ENCODE data around the gene TEX2. TPM values are rescaled to one million over a fixed set of nuclear protein-coding genes. Genes with fewer than 3 reads are reported as not detected.
"Not testable (repeated sequence)": the region's sequence is repeated elsewhere in the genome, so short reads cannot be mapped to it uniquely, and the experiment has no call there.

Gene TEX2
- total and polyA plus RNA-seq, 2 donors (not counting 3 experiments of a cell fraction or from before 2014, with no cell fraction given) = 13.3 to 25.8 TPM

GRCh38 chr17:64185557-64185956 lies 77.5 kb downstream of the TEX2 start:
- DNase-seq (ENCODE audit: low read depth, low spot score); H3K4me2 ChIP-seq (ENCODE audit: insufficient read depth, low read length); POLR2A ChIA-PET; H3K9me1 ChIP-seq (replicated peaks; ENCODE audit: control insufficient read depth, extremely low read depth, insufficient read depth, low read length); H3K36me3 ChIP-seq (ENCODE audit: control insufficient read depth in 2 of 2, extremely low read depth in 1 of 2, insufficient read depth in 2 of 2, low read length in 2 of 2); intact Hi-C loops (cut with micrococcal nuclease); H4K20me1 ChIP-seq (replicated peaks; ENCODE audit: control insufficient read depth, extremely low read depth, insufficient read depth, low read length); CTCF ChIA-PET; H3K9ac ChIP-seq (replicated peaks; ENCODE audit: extremely low read depth, insufficient read depth, low read length); BruUV-seq (replicated peaks); H3K79me2 ChIP-seq (ENCODE audit: control insufficient read depth, insufficient read depth, low read length); FAIRE-seq; H3K27me3 ChIP-seq (ENCODE audit: control insufficient read depth in 2 of 2, insufficient read depth in 2 of 2, low read length in 2 of 2); H3K4me3 ChIP-seq (replicated peaks in 1 of 3; ENCODE audit: insufficient read depth in 1 of 3, low read depth in 1 of 3, low read length in 3 of 3); H3K27ac ChIP-seq (ENCODE audit: insufficient read depth, low read depth, low read length); dilution Hi-C loops (cut with MboI; ENCODE audit: extremely low pct_ligation_motif_present, low sequenced_read_pairs); H3K9me3 ChIP-seq (replicated peaks; ENCODE audit: control insufficient read depth, insufficient read depth, low read length); H2AFZ ChIP-seq (ENCODE audit: low read depth, low read length); H3K4me1 ChIP-seq (ENCODE audit: control insufficient read depth, extremely low read depth, insufficient read depth, low read length): not testable (repeated sequence)

DNA sequence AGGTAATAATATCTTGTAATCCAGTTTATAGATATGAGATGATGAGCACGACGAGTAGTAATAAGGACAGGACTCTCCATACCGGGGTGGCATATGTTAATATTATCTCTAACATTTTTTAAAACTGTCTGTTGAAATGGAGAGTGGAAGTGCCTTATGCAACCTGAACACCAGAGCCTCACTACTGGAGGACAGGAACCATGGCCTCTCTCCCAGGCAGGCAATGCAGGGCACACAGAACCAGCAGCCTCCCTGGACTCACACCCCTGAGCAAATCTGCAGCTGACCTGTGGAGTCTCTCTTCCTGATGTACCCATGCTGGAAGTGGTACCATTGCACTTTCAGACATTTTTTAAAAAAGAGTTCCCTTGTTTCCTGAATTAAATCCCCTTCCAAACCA lies 78.0 kb downstream of the TEX2 start:
- no peak overlapping the region for H3K9ac ChIP-seq (replicated peaks; ENCODE audit: extremely low read depth, insufficient read depth, low read length)
- dilution Hi-C loops (cut with MboI; ENCODE audit: extremely low pct_ligation_motif_present, low sequenced_read_pairs) = no loop called here
- intact Hi-C loops (cut with micrococcal nuclease) = no loop called here
- no peaks in the 10 kb centered on the region for H3K9me3 ChIP-seq (replicated peaks; ENCODE audit: control insufficient read depth, insufficient read depth, low read length)
- peaks cover 2% of the 10 kb centered on the region in 2 experiments for H3K36me3 ChIP-seq (ENCODE audit: control insufficient read depth in 2 of 2, extremely low read depth in 1 of 2, insufficient read depth in 2 of 2, low read length in 2 of 2)
- POLR2A ChIA-PET = no interaction called here
- no peaks in the 10 kb centered on the region for H4K20me1 ChIP-seq (replicated peaks; ENCODE audit: control insufficient read depth, extremely low read depth, insufficient read depth, low read length)
- no peaks in the 10 kb centered on the region for H3K27me3 ChIP-seq (ENCODE audit: control insufficient read depth in 2 of 2, insufficient read depth in 2 of 2, low read length in 2 of 2)
- no peak overlapping the region for H3K27ac ChIP-seq (ENCODE audit: insufficient read depth, low read depth, low read length)
- H3K4me2 ChIP-seq (ENCODE audit: insufficient read depth, low read length) = no peak overlapping the region
- DNase-seq (ENCODE audit: low read depth, low spot score) (no peak), FAIRE-seq (no peak)
- no peaks in the 10 kb centered on the region for H3K79me2 ChIP-seq (ENCODE audit: control insufficient read depth, insufficient read depth, low read length)
- no peaks in the 10 kb centered on the region for H3K9me1 ChIP-seq (replicated peaks; ENCODE audit: control insufficient read depth, extremely low read depth, insufficient read depth, low read length)
- TF ChIP-seq CTCF (IDR thresholded peaks at IDR 0.05; ENCODE audit: extremely low read depth in 1 of 2, insufficient read depth in 1 of 2, low read depth in 1 of 2, low read length in 2 of 2) = no peak
- TF ChIP-seq JUN (IDR thresholded peaks at IDR 0.05; ENCODE audit: borderline replicate concordance, insufficient read depth, insufficient read length, low read depth) = no peak
- no peak for TF ChIP-seq MAX (IDR thresholded peaks at IDR 0.05; ENCODE audit: insufficient read depth, insufficient read length)
- no peak for TF ChIP-seq GATA2 (IDR thresholded peaks at IDR 0.05; ENCODE audit: insufficient read depth, insufficient read length, low read depth, low read length)
- no peak for TF ChIP-seq MYC (IDR thresholded peaks at IDR 0.05; ENCODE audit: low read depth, low read length)
- no peak for TF ChIP-seq EZH2 (IDR thresholded peaks at IDR 0.05; ENCODE audit: borderline replicate concordance, low read depth, low read length, severe bottlenecking)
- TF ChIP-seq POLR2AphosphoS5 (IDR thresholded peaks at IDR 0.05; ENCODE audit: insufficient read depth, low read depth, low read length) = no peak
- TF ChIP-seq FOS (IDR thresholded peaks at IDR 0.05; ENCODE audit: borderline replicate concordance, insufficient read depth, low read length) = no peak
- TF ChIP-seq POLR2A (IDR thresholded peaks at IDR 0.05; ENCODE audit: low read depth, low read length) = no peak
- CTCF ChIA-PET = interaction anchor here (1.1 to 1.7 kb wide), 4 partner anchors 8 to 97 kb away, joined by 3 to 5 read pairs (median 4); no protein-coding TSS in a partner anchor
- H3K4me3 ChIP-seq (replicated peaks in 1 of 3; ENCODE audit: insufficient read depth in 1 of 3, low read depth in 1 of 3, low read length in 3 of 3) = no peak overlapping the region
- H2AFZ ChIP-seq (ENCODE audit: low read depth, low read length) = no peak overlapping the region
- H3K4me1 ChIP-seq (ENCODE audit: control insufficient read depth, extremely low read depth, insufficient read depth, low read length) = peaks cover 7% of the 10 kb centered on the region
- no TSS peak for BruUV-seq (replicated peaks)

All from endothelial cell of umbilical vein (primary cell).